RWPE1 (cell line): ENCODE results near the gene DNAJB12.
A peak's percentile ranks its signal among the peaks of the same experiment; 100 is the strongest.

Experiments
- CTCF ChIA-PET: fragments of 350-600 bp; sonication (Branson Sonifier 250); formaldehyde crosslinking; extraction: SDS; loops from one replicate; lab custom pipeline; 2021; lab: Yijun Ruan, JAX
- POLR2A ChIA-PET: fragments of 400-600 bp; formaldehyde crosslinking; extraction: SDS; loops from one replicate; lab custom pipeline; 2020; ENCODE audit warnings: antibody characterized with exemption; ENCODE audit not compliant: low non-redundant PET; lab: Yijun Ruan, JAX
- DNase-seq: peaks from one replicate; pipeline ENCODE4 v3.0.0; 2012; ENCODE audit warnings: low spot score
- H3K27ac ChIP-seq: fragments of 450-650 bp; 2 replicates; pipeline ENCODE4 v1.5.1; 2017
- TF ChIP-seq, protein P1 (sequence below): fragments of 450-650 bp; conservative IDR thresholded peaks from 2 replicates; pipeline ENCODE4 v1.5.1; 2017; ENCODE audit warnings: low read depth, mild to moderate bottlenecking

Gene DNAJB12

GRCh38 chr10:72336259-72337038 is 18.3 kb downstream of the DNAJB12 start:
- ChIA-PET POLR2A (interaction anchor here (0.8 to 2.2 kb wide), 3 partner anchors 60 to 64 kb away, joined by 3 to 8 read pairs (median 4); partner anchors contain the start of gene DDIT4), CTCF (interaction anchor here (0.6 to 3.1 kb wide), 12 partner anchors 9 to 197 kb away, joined by 3 to 29 read pairs (median 4); partner anchors contain the start of gene DDIT4)
- H3K27ac ChIP-seq: peak overlapping the region; percentile 100
- no peak for DNase-seq
- TF ChIP-seq, protein P1, sequence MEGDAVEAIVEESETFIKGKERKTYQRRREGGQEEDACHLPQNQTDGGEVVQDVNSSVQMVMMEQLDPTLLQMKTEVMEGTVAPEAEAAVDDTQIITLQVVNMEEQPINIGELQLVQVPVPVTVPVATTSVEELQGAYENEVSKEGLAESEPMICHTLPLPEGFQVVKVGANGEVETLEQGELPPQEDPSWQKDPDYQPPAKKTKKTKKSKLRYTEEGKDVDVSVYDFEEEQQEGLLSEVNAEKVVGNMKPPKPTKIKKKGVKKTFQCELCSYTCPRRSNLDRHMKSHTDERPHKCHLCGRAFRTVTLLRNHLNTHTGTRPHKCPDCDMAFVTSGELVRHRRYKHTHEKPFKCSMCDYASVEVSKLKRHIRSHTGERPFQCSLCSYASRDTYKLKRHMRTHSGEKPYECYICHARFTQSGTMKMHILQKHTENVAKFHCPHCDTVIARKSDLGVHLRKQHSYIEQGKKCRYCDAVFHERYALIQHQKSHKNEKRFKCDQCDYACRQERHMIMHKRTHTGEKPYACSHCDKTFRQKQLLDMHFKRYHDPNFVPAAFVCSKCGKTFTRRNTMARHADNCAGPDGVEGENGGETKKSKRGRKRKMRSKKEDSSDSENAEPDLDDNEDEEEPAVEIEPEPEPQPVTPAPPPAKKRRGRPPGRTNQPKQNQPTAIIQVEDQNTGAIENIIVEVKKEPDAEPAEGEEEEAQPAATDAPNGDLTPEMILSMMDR: no peak

GRCh38 chr10:72335394-72336258 is 19.1 kb downstream of the DNAJB12 start:
- ChIA-PET POLR2A (interaction anchor here (0.6 to 2.2 kb wide), 7 partner anchors 37 to 467 kb away, joined by 3 to 8 read pairs (median 3); partner anchors contain the start of gene DDIT4), CTCF (interaction anchor here (0.6 to 1.2 kb wide), 7 partner anchors 10 to 1444 kb away, joined by 3 to 9 read pairs (median 3); no protein-coding TSS in a partner anchor)
- TF ChIP-seq, protein P1: no peak
- H3K27ac ChIP-seq: peak overlapping the region; percentile 100
- DNase-seq: no peak

- POLR2A ChIA-PET: interaction anchor here (1.0 to 2.2 kb wide), 3 partner anchors 37 to 61 kb away, joined by 3 to 8 read pairs (median 5); partner anchors contain the start of gene DDIT4
- CTCF ChIA-PET: interaction anchor here (0.6 to 1.2 kb wide), 4 partner anchors 11 to 602 kb away, joined by 3 to 9 read pairs (median 3); no protein-coding TSS in a partner anchor
- peak overlapping the region; percentile 100 for H3K27ac ChIP-seq
- DNase-seq: peak; percentile 79
- TF ChIP-seq, protein P1: peak; percentile 49
These were observed 19.8 kb downstream of the DNAJB12 start for GRCh38 chr10:72334825-72335393.

- peak overlapping the region; percentile 100 for H3K27ac ChIP-seq
- ChIA-PET CTCF (interaction anchor here (0.7 kb wide), 1 partner anchor 60 kb away, joined by 3 read pairs; no protein-coding TSS in a partner anchor), POLR2A (interaction anchor here (1.0 to 1.5 kb wide), 3 partner anchors 14 to 61 kb away, joined by 3 to 5 read pairs (median 3); partner anchors contain the start of gene DDIT4)
- no peak for DNase-seq
- TF ChIP-seq, protein P1: no peak
These were observed 20.4 kb downstream of the DNAJB12 start for GRCh38 chr10:72334196-72334824.

GRCh38 chr10:72333112-72334015 is 21.4 kb downstream of the DNAJB12 start:
- no peak for DNase-seq
- ChIA-PET POLR2A (interaction anchor here (1.3 to 1.5 kb wide), 2 partner anchors 13 to 60 kb away, joined by 3 to 5 read pairs; partner anchors contain the start of gene DDIT4), CTCF (interaction anchor here (1.1 kb wide), 1 partner anchor 58 kb away, joined by 4 read pairs; no protein-coding TSS in a partner anchor)
- peak overlapping the region; percentile 100 for H3K27ac ChIP-seq
- TF ChIP-seq, protein P1: no peak
